Measurements from ENCODE around the gene WSB1.
"Not testable (repeated sequence)": the region's sequence is repeated elsewhere in the genome, so short reads cannot be mapped to it uniquely, and the experiment has no call there.

DNA sequence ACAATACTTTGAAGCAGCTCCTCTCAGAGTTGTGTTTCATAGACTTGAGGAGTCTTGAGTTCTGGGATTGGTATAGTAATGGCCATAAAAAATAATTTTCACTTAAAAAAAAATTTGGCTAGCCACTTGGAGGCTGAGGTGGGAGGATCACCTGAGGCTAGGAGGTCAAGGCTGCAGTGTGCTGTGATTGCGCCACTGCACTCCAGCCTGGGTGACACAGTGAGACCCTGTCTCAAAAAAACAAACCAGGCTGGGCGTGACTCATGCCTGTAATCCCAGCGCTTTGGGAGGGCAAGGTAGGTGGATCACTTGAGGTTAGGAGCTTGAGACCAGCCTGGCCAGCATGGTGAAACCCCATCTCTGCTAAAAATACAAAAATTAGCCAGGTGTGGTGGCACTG, 14.8 kb upstream of the WSB1 start:
- TF ChIP-seq, protein P1, sequence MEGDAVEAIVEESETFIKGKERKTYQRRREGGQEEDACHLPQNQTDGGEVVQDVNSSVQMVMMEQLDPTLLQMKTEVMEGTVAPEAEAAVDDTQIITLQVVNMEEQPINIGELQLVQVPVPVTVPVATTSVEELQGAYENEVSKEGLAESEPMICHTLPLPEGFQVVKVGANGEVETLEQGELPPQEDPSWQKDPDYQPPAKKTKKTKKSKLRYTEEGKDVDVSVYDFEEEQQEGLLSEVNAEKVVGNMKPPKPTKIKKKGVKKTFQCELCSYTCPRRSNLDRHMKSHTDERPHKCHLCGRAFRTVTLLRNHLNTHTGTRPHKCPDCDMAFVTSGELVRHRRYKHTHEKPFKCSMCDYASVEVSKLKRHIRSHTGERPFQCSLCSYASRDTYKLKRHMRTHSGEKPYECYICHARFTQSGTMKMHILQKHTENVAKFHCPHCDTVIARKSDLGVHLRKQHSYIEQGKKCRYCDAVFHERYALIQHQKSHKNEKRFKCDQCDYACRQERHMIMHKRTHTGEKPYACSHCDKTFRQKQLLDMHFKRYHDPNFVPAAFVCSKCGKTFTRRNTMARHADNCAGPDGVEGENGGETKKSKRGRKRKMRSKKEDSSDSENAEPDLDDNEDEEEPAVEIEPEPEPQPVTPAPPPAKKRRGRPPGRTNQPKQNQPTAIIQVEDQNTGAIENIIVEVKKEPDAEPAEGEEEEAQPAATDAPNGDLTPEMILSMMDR (conservative IDR thresholded peaks at IDR 0.05; ENCODE audit: low read length), result not testable (repeated sequence)
- not testable (repeated sequence) for TF ChIP-seq EZH2phosphoT487 (IDR thresholded peaks at IDR 0.05; ENCODE audit: borderline replicate concordance)
